Measurements from ENCODE around the gene INSIG1. TPM values are rescaled to one million over a fixed set of nuclear protein-coding genes. Genes with fewer than 3 reads are reported as not detected.

Gene INSIG1
- total RNA-seq, 1 experiment from 2014 or later: 92.6 TPM

- Histone ChIP-seq H3K36me3 (ENCODE audit: control insufficient read depth, insufficient read depth, low read length) (no peaks in the 10 kb centered on the region), H3K9me3 (ENCODE audit: control insufficient read depth, insufficient read depth, low read depth, low read length) (no peaks in the 10 kb centered on the region), H3K27me3 (ENCODE audit: control insufficient read depth, insufficient read depth, low read length) (peaks cover 10% of the 10 kb centered on the region), H3K4me1 (ENCODE audit: control insufficient read depth, insufficient read depth, low read length) (no peaks in the 10 kb centered on the region), H3K4me3 (ENCODE audit: low read depth in 2 of 2, low read length in 2 of 2) (no peak overlapping the region), H3K27ac (ENCODE audit: low read length) (no peak overlapping the region)
- DNase-seq (ENCODE audit: low read depth, low spot score): no peak
- no peak for ATAC-seq
- POLR2A ChIA-PET: no interaction called here
- CTCF ChIA-PET: interaction anchor here (0.7 kb wide), 1 partner anchor 15 kb away, joined by 4 read pairs; no protein-coding TSS in a partner anchor
- TF ChIP-seq REST (IDR thresholded peaks at IDR 0.05; ENCODE audit: insufficient read depth in 1 of 2, low read depth in 2 of 2, low read length in 1 of 2) (no peak), SIN3A (IDR thresholded peaks at IDR 0.05; ENCODE audit: borderline replicate concordance, insufficient read depth, low read depth, low read length) (no peak), CTCF (IDR thresholded peaks at IDR 0.05) (no peak), TCF7L2 (IDR thresholded peaks at IDR 0.05; ENCODE audit: low read depth, low read length) (no peak)
- in situ Hi-C loops (cut with HindIII; ENCODE audit: low pct_unique_long_range_greater_than_20kb, low sequenced_read_pairs): no loop called here
- no TSS peak for BruUV-seq (replicated peaks)
- intact Hi-C loops (cut with micrococcal nuclease; ENCODE audit: unreplicated experiment): no loop called here
Observed at GRCh38 chr7:155284496-155285274, 13.0 kb upstream of the INSIG1 start.

DNA sequence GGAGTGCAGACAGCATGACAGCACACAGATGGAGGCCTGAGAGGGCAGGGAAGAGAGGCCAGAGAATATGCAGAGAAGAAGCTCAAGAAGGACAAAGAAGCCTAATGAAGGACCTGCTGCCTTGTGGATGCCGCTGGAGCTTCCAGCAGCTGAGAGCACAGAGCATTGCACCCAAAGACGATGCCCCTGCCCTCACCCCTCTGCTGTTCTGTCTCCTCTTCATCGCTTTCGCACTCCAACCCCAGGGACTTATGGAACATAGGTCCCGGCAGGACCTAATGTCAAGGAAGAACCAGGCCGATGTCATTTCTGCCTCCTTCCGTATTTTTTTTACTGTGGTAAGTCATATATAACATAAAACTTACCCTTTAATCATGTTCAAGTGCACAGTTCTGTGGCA is 12.3 kb upstream of the INSIG1 start:
- ATAC-seq: no peak

More for the DNA sequence above, 12.3 kb upstream of the INSIG1 start:
- no peak overlapping the region for H3K27ac ChIP-seq (ENCODE audit: low read length)
- in situ Hi-C loops (cut with HindIII; ENCODE audit: low pct_unique_long_range_greater_than_20kb, low sequenced_read_pairs): no loop called here
- no peaks in the 10 kb centered on the region for H3K4me1 ChIP-seq (ENCODE audit: control insufficient read depth, insufficient read depth, low read length)
- peaks cover 10% of the 10 kb centered on the region for H3K27me3 ChIP-seq (ENCODE audit: control insufficient read depth, insufficient read depth, low read length)
- no peaks in the 10 kb centered on the region for H3K36me3 ChIP-seq (ENCODE audit: control insufficient read depth, insufficient read depth, low read length)
- CTCF ChIA-PET: no interaction called here
- no peak overlapping the region for H3K4me3 ChIP-seq (ENCODE audit: low read depth in 2 of 2, low read length in 2 of 2)
- no peaks in the 10 kb centered on the region for H3K9me3 ChIP-seq (ENCODE audit: control insufficient read depth, insufficient read depth, low read depth, low read length)
- intact Hi-C loops (cut with micrococcal nuclease; ENCODE audit: unreplicated experiment): no loop called here
- TF ChIP-seq TCF7L2 (IDR thresholded peaks at IDR 0.05; ENCODE audit: low read depth, low read length) (no peak), SIN3A (IDR thresholded peaks at IDR 0.05; ENCODE audit: borderline replicate concordance, insufficient read depth, low read depth, low read length) (no peak), REST (IDR thresholded peaks at IDR 0.05; ENCODE audit: insufficient read depth in 1 of 2, low read depth in 2 of 2, low read length in 1 of 2) (no peak), POLR2AphosphoS5 (IDR thresholded peaks at IDR 0.05; ENCODE audit: low read depth, low read length) (no peak), CTCF (IDR thresholded peaks at IDR 0.05) (no peak)
- POLR2A ChIA-PET: no interaction called here
- no peak for DNase-seq (ENCODE audit: low read depth, low spot score)
- no TSS peak for BruUV-seq (replicated peaks)
